GM10266 (cell line): Measurements from ENCODE around the gene TCOF1.
A peak's percentile ranks its signal among the peaks of the same experiment; 100 is the strongest.

Source experiments
- DNase-seq: peaks from one replicate; pipeline ENCODE4 v3.0.0; 2012; ENCODE audit errors: extremely low spot score
- TF ChIP-seq, protein P1 (sequence below): IDR thresholded peaks from 2 replicates; pipeline ENCODE4 v1.5.1; 2012; ENCODE audit warnings: mild to moderate bottlenecking, low read depth; ENCODE audit not compliant: control insufficient read depth, insufficient read depth; ENCODE audit errors: missing control alignments

Gene TCOF1

DNA sequence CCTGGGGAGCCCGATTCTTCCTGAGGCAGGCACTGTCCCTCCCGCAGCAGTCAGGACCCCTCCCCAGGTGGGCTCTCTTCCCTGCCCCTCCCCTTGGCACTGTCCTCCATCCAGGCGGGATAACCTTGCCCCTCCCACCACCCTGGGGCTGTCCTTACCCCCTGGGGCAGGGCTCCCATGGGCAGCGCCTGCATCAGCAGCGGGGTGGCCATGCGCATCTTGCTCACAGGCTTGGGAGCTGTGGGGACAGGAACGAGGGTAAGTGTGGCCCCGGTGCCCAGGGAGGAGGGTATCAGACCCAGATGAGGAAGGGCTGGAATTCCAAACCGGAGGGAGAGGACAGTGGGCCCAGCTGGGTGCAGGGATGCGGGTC is 49.2 kb downstream of the TCOF1 start:
- TF ChIP-seq, protein P1, sequence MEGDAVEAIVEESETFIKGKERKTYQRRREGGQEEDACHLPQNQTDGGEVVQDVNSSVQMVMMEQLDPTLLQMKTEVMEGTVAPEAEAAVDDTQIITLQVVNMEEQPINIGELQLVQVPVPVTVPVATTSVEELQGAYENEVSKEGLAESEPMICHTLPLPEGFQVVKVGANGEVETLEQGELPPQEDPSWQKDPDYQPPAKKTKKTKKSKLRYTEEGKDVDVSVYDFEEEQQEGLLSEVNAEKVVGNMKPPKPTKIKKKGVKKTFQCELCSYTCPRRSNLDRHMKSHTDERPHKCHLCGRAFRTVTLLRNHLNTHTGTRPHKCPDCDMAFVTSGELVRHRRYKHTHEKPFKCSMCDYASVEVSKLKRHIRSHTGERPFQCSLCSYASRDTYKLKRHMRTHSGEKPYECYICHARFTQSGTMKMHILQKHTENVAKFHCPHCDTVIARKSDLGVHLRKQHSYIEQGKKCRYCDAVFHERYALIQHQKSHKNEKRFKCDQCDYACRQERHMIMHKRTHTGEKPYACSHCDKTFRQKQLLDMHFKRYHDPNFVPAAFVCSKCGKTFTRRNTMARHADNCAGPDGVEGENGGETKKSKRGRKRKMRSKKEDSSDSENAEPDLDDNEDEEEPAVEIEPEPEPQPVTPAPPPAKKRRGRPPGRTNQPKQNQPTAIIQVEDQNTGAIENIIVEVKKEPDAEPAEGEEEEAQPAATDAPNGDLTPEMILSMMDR, result no peak

GRCh38 chr5:150407096-150407720 is 49.7 kb downstream of the TCOF1 start:
- TF ChIP-seq, protein P1, result no peak
- no peak for DNase-seq

More for the DNA sequence above, 49.2 kb downstream of the TCOF1 start:
- no peak for DNase-seq

- TF ChIP-seq, protein P1, result no peak
- no peak for DNase-seq
Observed at GRCh38 chr5:150408231-150408943, 50.9 kb downstream of the TCOF1 start.

DNA sequence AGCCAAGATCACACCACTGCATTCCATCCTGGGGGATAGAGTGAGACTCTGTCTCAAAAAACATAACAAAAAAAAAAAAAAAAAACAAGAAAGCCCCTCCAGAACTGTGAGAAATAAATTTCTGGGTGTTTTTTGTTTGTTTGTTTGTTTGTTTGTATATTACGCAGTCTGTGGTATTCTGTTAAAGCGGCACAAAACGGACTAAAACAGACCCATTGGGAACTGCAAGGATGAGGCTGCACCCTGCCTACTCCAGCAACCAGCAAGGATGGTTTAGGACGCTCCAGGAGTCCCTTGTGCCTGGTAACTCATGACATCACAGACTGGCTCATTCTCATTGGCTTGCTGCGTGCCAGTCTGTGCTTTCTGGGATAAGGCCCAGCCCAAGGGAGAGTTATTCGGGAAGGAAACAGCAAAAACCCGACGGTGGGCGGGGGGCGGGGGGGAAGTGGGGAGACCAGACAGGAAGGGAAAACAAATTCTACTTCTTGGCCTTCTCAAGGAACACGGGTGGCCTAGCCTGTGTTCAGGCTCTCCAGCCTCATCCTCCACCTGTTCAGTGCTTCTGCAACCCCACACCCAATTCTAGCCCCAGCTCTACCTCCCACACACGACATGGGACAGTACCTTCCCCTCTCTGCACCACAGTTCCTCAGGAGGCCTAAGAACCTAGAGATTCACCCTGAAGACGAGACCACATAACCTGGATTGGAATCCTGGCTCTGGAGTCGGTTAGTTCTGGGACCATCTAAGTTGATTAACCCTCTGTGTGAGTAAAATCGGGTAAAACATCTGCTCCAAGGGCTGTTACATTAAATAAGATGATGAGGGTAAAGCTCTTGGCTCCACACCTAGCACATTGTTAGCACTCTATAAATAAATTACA is 52.4 kb downstream of the TCOF1 start:
- TF ChIP-seq, protein P1, result no peak
- peak; percentile 61 for DNase-seq

DNA sequence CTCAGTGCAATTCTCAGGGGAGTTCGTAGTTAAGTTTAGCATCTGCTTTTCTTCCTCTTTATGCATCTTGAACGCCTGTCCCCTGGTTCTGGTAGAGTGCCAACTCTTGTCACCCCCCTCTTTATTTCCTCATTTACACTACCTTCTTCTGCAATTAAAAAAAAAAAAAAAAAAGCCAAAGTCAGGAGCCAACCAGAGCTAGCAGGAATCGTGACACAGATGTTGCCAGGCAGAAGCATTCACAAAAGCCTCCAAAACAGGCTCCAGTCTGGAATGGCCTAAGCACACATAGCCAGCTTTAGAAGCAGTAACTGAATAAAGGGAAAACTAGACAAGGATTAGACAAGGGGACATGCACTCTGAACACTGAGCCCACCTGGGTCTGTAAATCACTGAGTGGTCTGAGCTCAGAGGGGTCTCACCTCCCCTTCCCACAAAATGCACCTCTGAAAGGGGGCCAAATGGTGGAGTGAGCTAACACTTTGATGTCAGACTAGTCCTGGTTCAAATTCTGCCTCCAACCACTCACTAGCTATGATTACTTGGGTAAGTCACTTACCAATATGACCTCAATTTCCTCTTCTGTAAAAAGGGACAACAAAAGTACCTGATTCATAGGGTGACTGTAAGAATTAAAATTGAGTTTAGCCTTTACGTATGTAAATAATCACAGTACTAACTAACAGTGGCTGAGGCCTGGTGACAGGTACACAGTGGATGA is 53.2 kb downstream of the TCOF1 start:
- DNase-seq, result no peak
- TF ChIP-seq, protein P1, result no peak

DNA sequence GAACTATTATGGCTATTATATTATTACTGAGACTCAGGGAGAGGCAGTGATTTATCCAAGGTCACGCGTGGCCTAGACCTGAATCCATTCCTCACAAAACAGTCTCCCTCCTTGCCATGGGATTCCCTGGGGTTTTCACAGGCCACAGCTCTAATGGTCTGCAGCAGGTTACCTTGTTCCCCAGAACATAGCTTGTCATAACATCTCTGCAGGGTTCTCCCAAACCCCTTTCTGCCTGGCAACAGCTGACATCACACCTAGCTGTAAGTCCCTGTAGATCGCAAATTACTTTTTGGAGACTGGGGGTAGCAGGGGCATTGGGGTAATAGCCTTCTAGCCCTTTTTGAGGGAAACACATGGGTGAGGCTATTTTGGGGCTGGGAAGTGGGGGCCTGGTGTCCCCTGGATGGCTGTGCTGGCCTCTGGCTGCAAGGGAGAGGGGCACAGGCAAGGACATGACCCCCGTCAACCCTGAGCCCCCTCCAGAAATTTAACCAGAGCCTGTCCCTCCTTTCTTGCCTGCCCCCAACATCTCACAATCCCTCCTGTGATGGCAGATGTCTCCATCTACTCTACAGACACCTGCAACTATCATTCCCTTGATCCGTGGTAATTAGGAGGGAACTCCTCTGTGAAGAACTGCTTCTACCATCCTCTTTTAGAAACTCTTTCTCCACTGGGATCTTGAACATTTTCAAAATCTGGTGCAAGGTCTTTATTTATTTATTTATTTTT is 53.9 kb downstream of the TCOF1 start:
- TF ChIP-seq, protein P1, result no peak
- DNase-seq, result no peak
